Measurements from ENCODE around the gene XKR7.

- TF ChIP-seq CTCF (IDR thresholded peaks at IDR 0.05), result no peak
- TF ChIP-seq POLR2AphosphoS5 (IDR thresholded peaks at IDR 0.05), result no peak
Measured at GRCh38 chr20:31934491-31934890, 33.5 kb upstream of the XKR7 start.

All from esophagus muscularis mucosa (tissue), 3 donors.